Right atrium auricular region (tissue), 2 donors: Measurements from ENCODE around the gene KDM2B. TPM values are rescaled to one million over a fixed set of nuclear protein-coding genes. Genes with fewer than 3 reads are reported as not detected.

Experiments
- DNase-seq: peaks from one replicate; pipeline ENCODE4 v3.0.0-alpha.2; 2019; ENCODE audit warnings: low spot score
- H3K27ac ChIP-seq, 2 donors: fragments of 200-600 bp; sonication (generic); 1 replicate in 1 of 2; 2 replicates in 1 of 2; pipeline ENCODE4 v1.5.1; 2016 to 2019
- H3K27me3 ChIP-seq, 2 donors: fragments of 200-600 bp; sonication (generic); one replicate each; pipeline versions ENCODE4 v1.5.1 to v1.6.0; 2017 to 2019
- H3K36me3 ChIP-seq: fragments of 200-600 bp; sonication (generic); one replicate; pipeline ENCODE4 v1.5.1; 2016
- H3K4me1 ChIP-seq, 2 donors: fragments of 200-600 bp; sonication (generic); one replicate each; pipeline versions ENCODE4 v1.5.1 to v1.6.0; 2017 to 2019
- H3K4me3 ChIP-seq, 2 donors: fragments of 200-600 bp; sonication (generic); 1 replicate in 1 of 2; 2 replicates in 1 of 2; pipeline ENCODE4 v1.5.1; 2017 to 2019; ENCODE audit warnings: mild to moderate bottlenecking in 1 of 2, moderate library complexity in 1 of 2
- H3K9me3 ChIP-seq, 2 donors: fragments of 200-600 bp; sonication (generic); one replicate each; pipeline ENCODE4 v1.5.1; 2019
- total RNA-seq, 2 donors: library from RNA; depleted of rRNA; stranded (reverse); fragments of >200 nt; gene quantifications; one replicate each; pipeline ENCODE4 v1.1.0, GENCODE V29; 2016
- TF ChIP-seq, protein P1 (sequence below), 2 donors: fragments of 200-600 bp; sonication (generic); IDR thresholded peaks; one replicate each; pipeline ENCODE4 v1.5.1; 2019; ENCODE audit warnings: antibody characterized with exemption in 2 of 2

Gene KDM2B
- total RNA-seq, 2 donors from 2014 or later: 9.5 to 10.8 TPM

DNA sequence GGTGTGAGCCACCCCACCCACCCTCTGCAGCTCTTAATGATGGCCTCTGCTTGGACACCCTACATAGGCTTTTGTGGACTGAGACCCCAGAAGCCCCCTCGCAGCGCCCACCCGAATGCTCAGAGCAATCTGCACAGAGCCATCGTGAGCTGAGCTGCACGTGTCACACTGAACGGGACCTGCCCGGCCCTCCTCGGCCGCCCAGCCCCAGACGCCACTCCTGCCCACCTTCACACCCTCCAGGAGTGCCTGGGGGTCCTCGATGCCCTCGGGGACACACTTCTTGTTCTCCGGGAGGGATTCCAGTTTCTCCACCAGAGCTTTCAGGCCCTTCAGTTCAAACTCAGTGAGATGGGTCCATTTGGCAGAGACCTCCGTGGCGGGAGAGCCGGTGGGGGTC lies 71.5 kb downstream of the KDM2B start:
- H3K36me3 ChIP-seq: peaks cover 16% of the 10 kb centered on the region
- H3K27me3 ChIP-seq: no peaks in the 10 kb centered on the region
- no peak overlapping the region for H3K27ac ChIP-seq
- no peak for DNase-seq
- TF ChIP-seq, protein P1, sequence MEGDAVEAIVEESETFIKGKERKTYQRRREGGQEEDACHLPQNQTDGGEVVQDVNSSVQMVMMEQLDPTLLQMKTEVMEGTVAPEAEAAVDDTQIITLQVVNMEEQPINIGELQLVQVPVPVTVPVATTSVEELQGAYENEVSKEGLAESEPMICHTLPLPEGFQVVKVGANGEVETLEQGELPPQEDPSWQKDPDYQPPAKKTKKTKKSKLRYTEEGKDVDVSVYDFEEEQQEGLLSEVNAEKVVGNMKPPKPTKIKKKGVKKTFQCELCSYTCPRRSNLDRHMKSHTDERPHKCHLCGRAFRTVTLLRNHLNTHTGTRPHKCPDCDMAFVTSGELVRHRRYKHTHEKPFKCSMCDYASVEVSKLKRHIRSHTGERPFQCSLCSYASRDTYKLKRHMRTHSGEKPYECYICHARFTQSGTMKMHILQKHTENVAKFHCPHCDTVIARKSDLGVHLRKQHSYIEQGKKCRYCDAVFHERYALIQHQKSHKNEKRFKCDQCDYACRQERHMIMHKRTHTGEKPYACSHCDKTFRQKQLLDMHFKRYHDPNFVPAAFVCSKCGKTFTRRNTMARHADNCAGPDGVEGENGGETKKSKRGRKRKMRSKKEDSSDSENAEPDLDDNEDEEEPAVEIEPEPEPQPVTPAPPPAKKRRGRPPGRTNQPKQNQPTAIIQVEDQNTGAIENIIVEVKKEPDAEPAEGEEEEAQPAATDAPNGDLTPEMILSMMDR (IDR thresholded peaks at IDR 0.05): no peak
- H3K4me3 ChIP-seq: no peak overlapping the region
- no peaks in the 10 kb centered on the region for H3K9me3 ChIP-seq
- no peaks in the 10 kb centered on the region for H3K4me1 ChIP-seq

DNA sequence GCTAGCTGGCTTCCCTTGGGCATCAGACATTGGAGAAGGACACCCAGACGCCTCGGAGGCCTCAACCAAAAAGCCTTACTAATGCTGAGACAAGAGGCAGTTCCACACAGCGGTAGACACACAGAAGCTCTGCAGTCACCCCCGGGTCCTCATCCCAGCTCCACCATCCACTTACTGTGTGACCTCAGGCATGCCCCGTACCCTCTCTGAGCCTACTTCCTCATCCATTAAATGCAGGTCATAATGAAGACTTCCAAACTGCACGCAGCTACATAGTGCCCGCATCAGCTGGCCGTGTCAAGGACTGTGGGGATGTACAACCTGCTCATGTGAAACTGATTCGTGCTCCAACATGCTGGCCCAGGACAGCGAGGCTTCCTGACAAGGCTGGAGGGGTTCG lies 72.3 kb downstream of the KDM2B start:
- DNase-seq: no peak
- Histone ChIP-seq H3K27ac (no peak overlapping the region), H3K9me3 (no peaks in the 10 kb centered on the region), H3K27me3 (no peaks in the 10 kb centered on the region), H3K36me3 (peaks cover 16% of the 10 kb centered on the region), H3K4me1 (no peaks in the 10 kb centered on the region), H3K4me3 (no peak overlapping the region)
- TF ChIP-seq, protein P1 (IDR thresholded peaks at IDR 0.05): no peak

DNA sequence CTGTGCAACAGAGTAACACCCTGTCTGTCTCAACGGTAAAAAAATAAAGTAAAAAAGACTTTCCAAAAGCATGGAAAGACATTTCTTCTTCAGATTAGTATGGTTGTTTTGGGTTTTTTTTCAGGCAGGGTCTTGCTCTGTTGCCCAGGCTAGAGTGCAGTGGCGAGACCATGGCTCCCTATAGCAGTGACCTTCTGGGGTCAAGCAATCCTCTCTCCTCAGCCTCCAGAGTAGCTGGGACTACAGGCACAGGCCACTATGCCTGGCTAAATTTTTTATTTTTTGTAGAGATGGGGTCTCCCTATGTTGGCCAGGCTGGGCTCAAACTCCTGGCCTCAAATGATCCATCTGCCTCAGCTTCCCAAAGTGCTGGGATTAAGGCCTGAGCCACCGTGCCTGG lies 72.8 kb downstream of the KDM2B start:
- no peaks in the 10 kb centered on the region for H3K4me1 ChIP-seq
- no peaks in the 10 kb centered on the region for H3K27me3 ChIP-seq
- no peak for DNase-seq
- H3K9me3 ChIP-seq: no peaks in the 10 kb centered on the region
- peaks cover 16% of the 10 kb centered on the region for H3K36me3 ChIP-seq
- no peak overlapping the region for H3K4me3 ChIP-seq
- TF ChIP-seq, protein P1 (IDR thresholded peaks at IDR 0.05): no peak
- H3K27ac ChIP-seq: no peak overlapping the region

DNA sequence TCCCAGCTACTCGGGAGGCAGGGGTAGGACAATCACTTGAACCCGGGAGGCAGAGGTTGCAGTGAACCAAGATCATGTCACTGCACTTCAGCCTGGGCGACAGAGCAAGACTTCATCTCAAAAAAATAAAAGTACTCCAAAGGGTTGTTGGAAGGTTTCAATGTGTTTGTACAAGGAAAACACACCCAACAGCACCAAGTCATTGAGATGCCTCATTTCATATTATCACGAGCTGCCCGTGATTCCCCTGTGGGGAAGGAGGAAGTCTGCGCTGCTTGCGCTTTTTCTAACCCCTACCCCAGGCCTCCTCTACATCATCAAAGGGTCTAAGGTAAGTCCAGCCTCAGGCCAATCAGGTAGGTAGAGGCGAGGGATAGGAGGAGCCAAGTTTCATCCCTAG lies 73.6 kb downstream of the KDM2B start:
- no peak overlapping the region for H3K4me3 ChIP-seq
- H3K4me1 ChIP-seq: no peaks in the 10 kb centered on the region
- TF ChIP-seq, protein P1 (IDR thresholded peaks at IDR 0.05): no peak
- no peak overlapping the region for H3K27ac ChIP-seq
- no peaks in the 10 kb centered on the region for H3K9me3 ChIP-seq
- H3K36me3 ChIP-seq: peaks cover 16% of the 10 kb centered on the region
- DNase-seq: no peak
- H3K27me3 ChIP-seq: no peaks in the 10 kb centered on the region

DNA sequence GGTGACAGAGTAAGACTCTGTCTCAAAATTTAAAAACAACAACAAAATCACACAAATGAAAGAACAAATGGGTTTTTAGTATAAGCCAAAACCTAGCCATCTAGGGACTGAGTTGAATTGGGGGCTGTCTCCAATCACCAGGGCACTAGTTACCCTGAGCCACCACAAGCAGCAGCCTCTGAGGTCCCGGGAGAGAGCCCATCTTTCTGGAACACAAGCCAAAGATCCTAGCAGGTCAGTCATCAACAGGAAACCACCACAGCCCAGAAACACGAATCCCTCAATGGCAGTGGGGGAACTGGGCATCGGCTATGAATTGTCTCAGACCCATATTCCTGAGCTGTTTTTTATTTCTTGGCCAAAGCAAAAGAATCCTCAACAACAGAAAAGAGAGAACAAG lies 75.3 kb downstream of the KDM2B start:
- Histone ChIP-seq H3K4me1 (peaks cover 0 to 17% of the 10 kb centered on the region in 2 donors), H3K27me3 (no peaks in the 10 kb centered on the region), H3K4me3 (no peak overlapping the region), H3K9me3 (no peaks in the 10 kb centered on the region), H3K36me3 (peaks cover 16% of the 10 kb centered on the region), H3K27ac (no peak overlapping the region)
- TF ChIP-seq, protein P1 (IDR thresholded peaks at IDR 0.05): no peak
- no peak for DNase-seq

DNA sequence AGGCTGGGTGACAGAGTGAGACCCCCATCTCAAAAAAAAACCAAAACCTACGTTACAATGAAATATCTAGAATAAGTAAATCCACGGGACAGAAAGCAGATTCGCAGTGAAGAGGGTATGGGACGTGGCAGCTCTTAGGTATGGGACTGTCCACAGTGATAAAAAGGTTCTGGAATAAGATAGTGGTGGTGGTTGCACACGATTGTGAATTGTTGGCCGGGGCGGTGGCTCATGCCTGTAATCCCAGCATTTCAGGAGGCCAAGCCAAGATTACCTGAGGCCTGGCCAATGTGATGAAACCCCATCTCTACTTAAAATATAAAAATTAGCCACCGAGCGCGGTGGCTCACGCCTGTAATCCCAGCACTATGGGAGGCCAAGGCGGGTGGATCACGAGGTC lies 76.3 kb downstream of the KDM2B start:
- TF ChIP-seq, protein P1 (IDR thresholded peaks at IDR 0.05): no peak
- no peak for DNase-seq
- peaks cover 0 to 23% of the 10 kb centered on the region in 2 donors for H3K4me1 ChIP-seq
- H3K27me3 ChIP-seq: no peaks in the 10 kb centered on the region
- H3K36me3 ChIP-seq: peaks cover 12% of the 10 kb centered on the region
- H3K27ac ChIP-seq: no peak overlapping the region
- H3K9me3 ChIP-seq: no peaks in the 10 kb centered on the region
- no peak overlapping the region for H3K4me3 ChIP-seq
